ENCODE results near the gene ITPR1.

Gene ITPR1

DNA sequence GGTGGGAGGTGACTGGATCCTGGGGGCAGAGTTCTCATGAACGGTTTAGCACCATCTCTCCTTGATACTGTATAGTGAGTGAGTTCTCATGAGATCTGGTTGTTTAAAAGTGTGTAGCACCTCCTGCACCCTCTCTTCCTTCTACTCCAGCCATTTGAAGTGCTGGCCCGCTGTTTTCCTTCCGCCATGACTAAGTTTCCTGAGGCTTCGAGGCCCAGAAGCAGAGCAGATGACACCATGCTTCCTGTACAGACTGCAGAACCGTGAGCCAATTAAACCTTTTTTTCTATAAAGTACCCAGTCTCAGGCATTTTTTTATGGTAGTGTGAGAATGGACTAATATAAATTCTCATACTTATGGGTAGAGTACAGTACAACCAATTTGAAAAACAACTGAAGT lies 362.5 kb downstream of the ITPR1 start:
- H3K4me3 ChIP-seq (ENCODE audit: insufficient read length, low read depth): no peak overlapping the region
- no peak overlapping the region for H3K9ac ChIP-seq (ENCODE audit: insufficient read length, low read depth)
- H3K9me3 ChIP-seq (ENCODE audit: insufficient read depth, low read length): no peaks in the 10 kb centered on the region
- no peaks in the 10 kb centered on the region for H3K4me1 ChIP-seq (ENCODE audit: insufficient read depth, insufficient read length)
- DNase-seq (ENCODE audit: low read depth, low spot score): no peak
- no peak for TF ChIP-seq SUZ12 (IDR thresholded peaks at IDR 0.05; ENCODE audit: extremely low read depth, insufficient read depth, insufficient read length)
- no peak for TF ChIP-seq ZNF274 (IDR thresholded peaks at IDR 0.05; ENCODE audit: low read depth, low read length)
- TF ChIP-seq YY1 (IDR thresholded peaks at IDR 0.05; ENCODE audit: insufficient read depth, insufficient read length): no peak
- no peaks in the 10 kb centered on the region for H3K27me3 ChIP-seq (ENCODE audit: insufficient read depth, insufficient read length)
- no peaks in the 10 kb centered on the region for H3K36me3 ChIP-seq (ENCODE audit: insufficient read depth, insufficient read length, low read length)

DNA sequence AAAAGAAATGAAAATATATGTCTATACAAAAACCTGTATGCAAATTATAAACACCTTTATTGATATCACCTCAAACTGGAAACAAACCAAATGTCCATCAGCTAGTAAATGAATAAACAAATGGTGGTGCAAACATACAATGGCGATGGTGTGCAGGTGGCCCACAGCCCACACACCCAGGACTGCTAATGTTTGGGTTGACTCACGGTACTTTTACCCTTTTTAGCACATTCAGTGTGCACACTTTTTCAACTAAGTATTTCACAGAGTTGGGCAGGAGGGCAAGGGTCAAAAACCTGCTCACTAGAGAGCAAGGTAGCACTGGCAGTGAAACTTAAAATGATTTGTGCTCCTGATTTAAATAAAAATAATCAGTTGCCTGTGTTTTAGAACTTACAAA lies 363.0 kb downstream of the ITPR1 start:
- no peak for DNase-seq (ENCODE audit: low read depth, low spot score)
- no peak overlapping the region for H3K9ac ChIP-seq (ENCODE audit: insufficient read length, low read depth)
- TF ChIP-seq YY1 (IDR thresholded peaks at IDR 0.05; ENCODE audit: insufficient read depth, insufficient read length): no peak
- TF ChIP-seq ZNF274 (IDR thresholded peaks at IDR 0.05; ENCODE audit: low read depth, low read length): no peak
- no peak for TF ChIP-seq SUZ12 (IDR thresholded peaks at IDR 0.05; ENCODE audit: extremely low read depth, insufficient read depth, insufficient read length)
- no peak overlapping the region for H3K4me3 ChIP-seq (ENCODE audit: insufficient read length, low read depth)
- no peaks in the 10 kb centered on the region for H3K27me3 ChIP-seq (ENCODE audit: insufficient read depth, insufficient read length)
- H3K36me3 ChIP-seq (ENCODE audit: insufficient read depth, insufficient read length, low read length): no peaks in the 10 kb centered on the region
- H3K9me3 ChIP-seq (ENCODE audit: insufficient read depth, low read length): peaks cover 3% of the 10 kb centered on the region; the same call in 1 of the 2 replicates
- H3K4me1 ChIP-seq (ENCODE audit: insufficient read depth, insufficient read length): no peaks in the 10 kb centered on the region

DNA sequence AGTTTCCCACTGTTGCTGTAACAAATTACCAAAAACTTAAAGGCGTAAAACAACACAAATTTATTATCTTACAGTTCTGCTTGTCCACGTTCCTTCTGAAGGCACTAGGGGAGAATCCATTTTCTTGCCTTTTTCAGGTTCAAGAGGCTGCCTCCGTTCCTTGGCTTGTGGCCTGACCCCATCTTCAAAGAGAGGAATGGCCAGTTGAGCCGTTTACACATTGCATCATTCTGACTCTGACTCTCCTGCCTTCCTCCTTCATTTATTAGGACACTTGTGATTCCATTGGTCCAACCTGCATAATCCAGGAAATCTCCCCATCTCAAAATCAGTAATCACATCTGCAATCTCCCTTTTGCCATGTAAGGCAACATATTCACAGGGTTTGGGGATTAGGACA lies 363.4 kb downstream of the ITPR1 start:
- Histone ChIP-seq H3K4me3 (ENCODE audit: insufficient read length, low read depth) (no peak overlapping the region), H3K27me3 (ENCODE audit: insufficient read depth, insufficient read length) (no peaks in the 10 kb centered on the region), H3K9me3 (ENCODE audit: insufficient read depth, low read length) (peaks cover 7% of the 10 kb centered on the region), H3K9ac (ENCODE audit: insufficient read length, low read depth) (no peak overlapping the region), H3K36me3 (ENCODE audit: insufficient read depth, insufficient read length, low read length) (no peaks in the 10 kb centered on the region), H3K4me1 (ENCODE audit: insufficient read depth, insufficient read length) (no peaks in the 10 kb centered on the region)
- no peak for DNase-seq (ENCODE audit: low read depth, low spot score)
- no peak for TF ChIP-seq YY1 (IDR thresholded peaks at IDR 0.05; ENCODE audit: insufficient read depth, insufficient read length)

DNA sequence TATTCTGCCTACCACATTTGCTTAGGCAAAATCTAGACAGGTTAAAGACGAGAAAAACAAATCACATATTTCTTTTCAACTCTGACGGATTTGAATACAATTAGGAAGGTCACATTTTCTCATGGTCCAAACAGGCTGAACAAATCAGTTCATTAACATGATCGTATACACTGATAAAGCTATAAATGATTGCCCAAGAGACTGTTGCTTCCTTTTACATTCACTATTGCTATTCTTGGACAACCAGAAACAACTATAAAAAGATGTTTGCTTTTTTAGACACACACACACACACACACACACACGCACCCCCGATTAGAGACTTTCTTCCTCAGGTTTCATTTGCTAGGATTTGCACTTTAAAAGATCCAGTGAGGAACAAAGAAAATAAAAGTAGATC lies 363.8 kb downstream of the ITPR1 start:
- Histone ChIP-seq H3K4me3 (ENCODE audit: insufficient read length, low read depth) (no peak overlapping the region), H3K27me3 (ENCODE audit: insufficient read depth, insufficient read length) (no peaks in the 10 kb centered on the region), H3K36me3 (ENCODE audit: insufficient read depth, insufficient read length, low read length) (no peaks in the 10 kb centered on the region), H3K9ac (ENCODE audit: insufficient read length, low read depth) (no peak overlapping the region), H3K9me3 (ENCODE audit: insufficient read depth, low read length) (peaks cover 12% of the 10 kb centered on the region), H3K4me1 (ENCODE audit: insufficient read depth, insufficient read length) (no peaks in the 10 kb centered on the region)
- no peak for DNase-seq (ENCODE audit: low read depth, low spot score)
- TF ChIP-seq ZNF274 (IDR thresholded peaks at IDR 0.05; ENCODE audit: low read depth, low read length): no peak
- TF ChIP-seq SUZ12 (IDR thresholded peaks at IDR 0.05; ENCODE audit: extremely low read depth, insufficient read depth, insufficient read length): no peak
- TF ChIP-seq YY1 (IDR thresholded peaks at IDR 0.05; ENCODE audit: insufficient read depth, insufficient read length): no peak

DNA sequence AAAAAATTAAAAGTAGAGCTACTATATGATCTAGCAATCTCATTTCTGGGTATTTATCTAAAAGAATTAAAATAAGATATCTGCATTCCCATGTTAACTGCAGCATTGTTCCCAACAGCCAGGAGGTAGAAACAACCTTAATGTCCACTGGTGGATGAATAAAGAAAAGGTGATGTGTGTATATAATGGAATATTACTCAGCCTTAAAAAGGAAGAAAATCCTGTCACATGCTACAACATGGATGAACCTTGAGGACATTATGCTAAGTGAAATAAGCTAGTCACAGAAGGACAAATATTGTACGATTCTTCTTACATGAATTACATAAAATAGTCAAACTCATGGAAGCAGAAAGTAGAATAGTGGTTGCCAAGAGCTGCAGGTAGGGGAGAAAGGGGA lies 366.6 kb downstream of the ITPR1 start:
- no peaks in the 10 kb centered on the region for H3K36me3 ChIP-seq (ENCODE audit: insufficient read depth, insufficient read length, low read length)
- TF ChIP-seq ZNF274 (IDR thresholded peaks at IDR 0.05; ENCODE audit: low read depth, low read length) (no peak), SUZ12 (IDR thresholded peaks at IDR 0.05; ENCODE audit: extremely low read depth, insufficient read depth, insufficient read length) (no peak), YY1 (IDR thresholded peaks at IDR 0.05; ENCODE audit: insufficient read depth, insufficient read length) (no peak)
- H3K9ac ChIP-seq (ENCODE audit: insufficient read length, low read depth): no peak overlapping the region
- peaks cover 14% of the 10 kb centered on the region for H3K9me3 ChIP-seq (ENCODE audit: insufficient read depth, low read length)
- no peaks in the 10 kb centered on the region for H3K27me3 ChIP-seq (ENCODE audit: insufficient read depth, insufficient read length)
- no peak overlapping the region for H3K4me3 ChIP-seq (ENCODE audit: insufficient read length, low read depth)
- H3K4me1 ChIP-seq (ENCODE audit: insufficient read depth, insufficient read length): no peaks in the 10 kb centered on the region
- DNase-seq (ENCODE audit: low read depth, low spot score): no peak

DNA sequence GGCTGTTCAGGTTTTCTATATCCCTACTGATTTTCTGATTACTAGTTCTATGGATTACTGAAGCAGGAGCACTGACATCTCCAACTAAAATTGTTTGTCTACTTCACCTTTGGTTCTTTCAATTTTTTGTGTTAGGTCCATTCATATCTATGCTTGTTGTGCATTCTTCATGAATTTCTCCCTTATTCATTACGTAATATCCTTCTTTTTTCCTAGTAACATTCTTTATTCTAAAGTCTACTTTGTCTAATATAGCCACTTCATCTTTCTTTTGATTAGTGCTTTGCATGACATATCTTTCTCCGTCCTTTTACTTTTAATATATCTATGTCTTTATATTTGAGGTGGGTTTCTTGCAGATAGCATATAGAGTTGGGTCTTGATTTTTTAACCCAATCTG lies 369.8 kb downstream of the ITPR1 start:
- no peaks in the 10 kb centered on the region for H3K36me3 ChIP-seq (ENCODE audit: insufficient read depth, insufficient read length, low read length)
- TF ChIP-seq ZNF274 (IDR thresholded peaks at IDR 0.05; ENCODE audit: low read depth, low read length) (no peak), YY1 (IDR thresholded peaks at IDR 0.05; ENCODE audit: insufficient read depth, insufficient read length) (no peak), SUZ12 (IDR thresholded peaks at IDR 0.05; ENCODE audit: extremely low read depth, insufficient read depth, insufficient read length) (no peak)
- H3K27me3 ChIP-seq (ENCODE audit: insufficient read depth, insufficient read length): peaks cover 3% of the 10 kb centered on the region
- H3K4me1 ChIP-seq (ENCODE audit: insufficient read depth, insufficient read length): no peaks in the 10 kb centered on the region
- no peak overlapping the region for H3K9ac ChIP-seq (ENCODE audit: insufficient read length, low read depth)
- DNase-seq (ENCODE audit: low read depth, low spot score): no peak
- peaks cover 14% of the 10 kb centered on the region for H3K9me3 ChIP-seq (ENCODE audit: insufficient read depth, low read length)
- no peak overlapping the region for H3K4me3 ChIP-seq (ENCODE audit: insufficient read length, low read depth)

DNA sequence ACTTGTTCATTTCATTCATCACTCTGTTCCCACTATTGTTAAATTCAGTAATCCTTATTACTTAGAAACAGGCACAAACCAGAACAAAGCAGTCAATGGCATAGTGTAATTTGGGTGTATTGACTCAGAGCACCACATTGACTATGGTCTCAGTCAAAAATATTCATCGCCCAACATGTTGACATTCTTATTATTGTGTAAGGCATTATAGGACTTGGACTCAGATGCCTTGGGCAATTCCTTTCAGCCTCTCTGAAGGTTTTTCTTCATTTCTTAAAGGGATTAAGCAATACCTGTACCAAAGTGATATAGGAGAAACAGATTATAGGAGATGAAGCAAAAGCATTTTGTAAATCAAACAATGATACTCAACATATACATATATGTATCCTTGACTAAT lies 371.4 kb downstream of the ITPR1 start:
- H3K36me3 ChIP-seq (ENCODE audit: insufficient read depth, insufficient read length, low read length): no peaks in the 10 kb centered on the region
- H3K9me3 ChIP-seq (ENCODE audit: insufficient read depth, low read length): peaks cover 14% of the 10 kb centered on the region
- no peak overlapping the region for H3K4me3 ChIP-seq (ENCODE audit: insufficient read length, low read depth)
- peaks cover 2% of the 10 kb centered on the region for H3K4me1 ChIP-seq (ENCODE audit: insufficient read depth, insufficient read length)
- no peak overlapping the region for H3K9ac ChIP-seq (ENCODE audit: insufficient read length, low read depth)
- DNase-seq (ENCODE audit: low read depth, low spot score): no peak
- no peak for TF ChIP-seq SUZ12 (IDR thresholded peaks at IDR 0.05; ENCODE audit: extremely low read depth, insufficient read depth, insufficient read length)
- TF ChIP-seq ZNF274 (IDR thresholded peaks at IDR 0.05; ENCODE audit: low read depth, low read length): no peak
- no peak for TF ChIP-seq YY1 (IDR thresholded peaks at IDR 0.05; ENCODE audit: insufficient read depth, insufficient read length)
- H3K27me3 ChIP-seq (ENCODE audit: insufficient read depth, insufficient read length): peaks cover 5% of the 10 kb centered on the region

DNA sequence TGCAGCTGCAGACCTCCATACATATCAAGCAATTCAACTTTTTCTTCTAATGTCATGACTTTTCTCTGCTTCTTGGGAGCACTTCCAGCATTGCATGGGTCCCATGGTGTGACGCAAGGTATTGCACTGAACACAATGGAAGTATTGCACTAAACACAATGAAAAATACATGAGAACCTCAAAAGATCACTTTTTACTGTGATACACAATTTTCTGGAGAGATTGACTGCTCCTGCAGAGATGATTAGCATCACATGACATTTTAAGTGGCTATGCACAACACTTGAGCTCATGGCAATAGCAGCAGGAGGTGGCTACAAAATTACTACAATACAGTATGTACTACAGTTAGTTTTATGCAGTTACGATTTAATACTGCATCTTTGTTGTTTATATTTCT lies 372.6 kb downstream of the ITPR1 start:
- Histone ChIP-seq H3K9me3 (ENCODE audit: insufficient read depth, low read length) (peaks cover 14% of the 10 kb centered on the region), H3K4me3 (ENCODE audit: insufficient read length, low read depth) (no peak overlapping the region), H3K36me3 (ENCODE audit: insufficient read depth, insufficient read length, low read length) (no peaks in the 10 kb centered on the region), H3K27me3 (ENCODE audit: insufficient read depth, insufficient read length) (peaks cover 5% of the 10 kb centered on the region), H3K4me1 (ENCODE audit: insufficient read depth, insufficient read length) (peaks cover 2% of the 10 kb centered on the region), H3K9ac (ENCODE audit: insufficient read length, low read depth) (no peak overlapping the region)
- no peak for DNase-seq (ENCODE audit: low read depth, low spot score)
- no peak for TF ChIP-seq YY1 (IDR thresholded peaks at IDR 0.05; ENCODE audit: insufficient read depth, insufficient read length)
- no peak for TF ChIP-seq ZNF274 (IDR thresholded peaks at IDR 0.05; ENCODE audit: low read depth, low read length)
- no peak for TF ChIP-seq SUZ12 (IDR thresholded peaks at IDR 0.05; ENCODE audit: extremely low read depth, insufficient read depth, insufficient read length)
